GM21717 (cell line): Measurements from ENCODE around the gene CXCL11.
"Not testable (repeated sequence)": the region's sequence is repeated elsewhere in the genome, so short reads cannot be mapped to it uniquely, and the experiment has no call there.

Experiments used
- ATAC-seq: cut with Tn5 transposase; IDR thresholded peaks from one replicate; pipeline ENCODE4 v1.9.1; 2021; ENCODE audit warnings: mild to moderate bottlenecking, moderate library complexity; ENCODE audit not compliant: unreplicated experiment

The CXCL11 gene

GRCh38 chr4:76043306-76043705 is 7.4 kb upstream of the CXCL11 start:
- ATAC-seq = not testable (repeated sequence)

DNA sequence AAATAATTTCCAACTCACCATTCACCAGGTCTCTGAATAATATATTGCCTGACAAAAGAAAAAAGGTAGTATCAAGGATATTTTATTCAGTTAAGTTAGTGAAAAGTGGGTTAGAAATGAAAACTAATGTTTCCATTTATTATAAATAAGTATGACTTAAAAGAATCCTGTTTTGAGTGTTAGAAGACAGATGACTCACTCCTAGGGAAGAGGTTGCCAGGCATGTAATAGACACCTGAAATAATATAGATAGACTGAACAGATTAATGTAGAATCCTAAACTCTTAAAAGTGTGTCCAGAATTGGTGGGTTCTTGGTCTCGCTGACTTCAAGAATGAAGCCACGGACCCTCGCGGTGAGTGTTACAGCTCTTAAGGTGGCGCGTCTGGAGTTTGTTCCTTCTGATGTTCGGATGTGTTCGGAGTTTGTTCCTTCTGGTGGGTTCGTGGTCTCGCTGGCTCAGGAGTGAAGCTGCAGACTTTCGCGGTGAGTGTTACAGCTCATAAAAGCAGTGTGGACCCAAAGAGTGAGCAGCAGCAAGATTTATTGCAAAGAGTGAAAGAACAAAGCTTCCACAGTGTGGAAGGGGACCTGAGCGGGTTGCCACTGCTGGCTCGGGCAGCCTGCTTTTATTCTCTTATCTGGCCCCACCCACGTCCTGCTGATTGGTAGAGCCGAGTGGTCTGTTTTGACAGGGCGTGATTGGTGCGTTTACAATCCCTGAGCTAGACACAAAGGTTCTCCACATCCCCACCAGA is 6.5 kb upstream of the CXCL11 start:
- ATAC-seq = not testable (repeated sequence)

GRCh38 chr4:76036855-76037254 is 985 bp upstream of the CXCL11 start:
- no peak for ATAC-seq

DNA sequence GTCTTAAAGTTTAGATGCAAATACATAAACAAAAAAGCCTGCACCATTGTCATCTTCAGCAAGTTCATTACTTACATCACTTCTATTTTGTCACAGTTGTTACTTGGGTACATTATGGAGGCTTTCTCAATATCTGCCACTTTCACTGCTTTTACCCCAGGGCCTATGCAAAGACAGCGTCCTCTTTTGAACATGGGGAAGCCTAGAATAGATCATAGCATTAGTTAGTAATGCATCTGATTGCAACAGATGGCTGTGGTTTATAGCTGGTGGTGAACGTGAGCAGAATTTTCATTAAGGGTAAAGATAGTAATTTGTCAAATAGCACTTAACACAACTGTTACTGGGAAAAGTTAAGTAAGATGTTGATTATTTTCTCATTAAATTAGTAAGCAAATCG is 729 bp downstream of the CXCL11 start:
- ATAC-seq = no peak

DNA sequence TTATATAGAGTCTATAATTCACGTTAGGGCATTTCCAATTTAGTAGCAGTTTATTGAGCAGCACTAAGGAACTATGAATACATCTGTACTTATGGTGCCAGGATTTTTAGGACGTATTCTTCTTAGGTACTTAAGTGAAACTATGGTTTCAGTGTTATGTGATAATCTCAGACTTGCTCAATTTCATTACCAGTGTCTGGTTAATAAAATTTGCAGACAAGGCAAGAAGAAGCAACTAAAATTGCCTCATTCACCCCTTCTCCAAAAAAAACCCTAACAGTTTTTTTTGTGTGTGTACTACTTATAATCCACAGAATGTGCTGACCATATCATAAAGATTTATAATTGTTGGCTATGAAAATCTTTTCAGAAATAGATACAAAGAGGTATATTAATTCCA is 6.6 kb downstream of the CXCL11 start:
- ATAC-seq = no peak

DNA sequence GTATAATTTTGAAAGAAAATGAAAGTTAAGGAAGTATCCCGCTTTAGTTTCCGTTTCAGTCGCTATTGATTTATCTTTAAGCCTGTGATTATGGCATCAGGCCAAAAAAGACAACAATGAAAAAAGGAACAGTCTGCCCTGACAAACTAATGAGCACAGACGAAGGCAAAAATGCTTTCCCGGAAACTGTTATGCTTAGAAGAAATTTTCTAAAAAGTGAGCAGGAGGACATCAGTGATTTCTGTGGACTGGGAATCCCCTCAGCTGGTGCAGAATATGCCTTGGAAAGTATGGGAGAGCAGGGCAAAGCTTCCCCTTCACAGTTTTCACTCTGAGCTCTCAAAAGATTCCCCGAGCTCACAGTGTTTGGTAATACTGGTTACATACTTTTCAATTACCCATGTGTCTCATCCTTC is 7.5 kb downstream of the CXCL11 start:
- ATAC-seq = no peak

GRCh38 chr4:76024065-76024464 is 11.8 kb downstream of the CXCL11 start:
- no peak for ATAC-seq

GRCh38 chr4:76023389-76023788 is 12.5 kb downstream of the CXCL11 start, which contains the start of gene CXCL10:
Gene CXCL10 (minus strand): TSS chr4:76023497. CDS start chr4:76023431, 66 bp downstream.
- no peak for ATAC-seq

DNA sequence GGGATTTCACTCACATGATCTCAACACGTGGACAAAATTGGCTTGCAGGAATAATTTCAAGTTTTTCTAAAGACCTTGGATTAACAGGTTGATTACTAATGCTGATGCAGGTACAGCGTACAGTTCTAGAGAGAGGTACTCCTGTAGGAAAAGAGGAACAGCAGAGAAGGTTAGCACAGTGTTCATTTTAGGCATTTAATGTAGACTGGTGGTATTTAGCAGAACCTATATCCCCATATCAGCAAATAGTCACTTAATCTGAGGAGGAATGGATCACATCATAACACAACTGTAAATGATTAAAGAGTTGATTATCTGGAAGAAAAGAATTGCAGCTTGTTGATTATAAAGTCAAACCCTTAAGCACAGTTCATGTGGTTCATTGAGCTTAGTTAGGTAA is 13.2 kb downstream of the CXCL11 start:
- ATAC-seq = no peak

- no peak for ATAC-seq
Observed at GRCh38 chr4:76022031-76022430, 13.8 kb downstream of the CXCL11 start.

DNA sequence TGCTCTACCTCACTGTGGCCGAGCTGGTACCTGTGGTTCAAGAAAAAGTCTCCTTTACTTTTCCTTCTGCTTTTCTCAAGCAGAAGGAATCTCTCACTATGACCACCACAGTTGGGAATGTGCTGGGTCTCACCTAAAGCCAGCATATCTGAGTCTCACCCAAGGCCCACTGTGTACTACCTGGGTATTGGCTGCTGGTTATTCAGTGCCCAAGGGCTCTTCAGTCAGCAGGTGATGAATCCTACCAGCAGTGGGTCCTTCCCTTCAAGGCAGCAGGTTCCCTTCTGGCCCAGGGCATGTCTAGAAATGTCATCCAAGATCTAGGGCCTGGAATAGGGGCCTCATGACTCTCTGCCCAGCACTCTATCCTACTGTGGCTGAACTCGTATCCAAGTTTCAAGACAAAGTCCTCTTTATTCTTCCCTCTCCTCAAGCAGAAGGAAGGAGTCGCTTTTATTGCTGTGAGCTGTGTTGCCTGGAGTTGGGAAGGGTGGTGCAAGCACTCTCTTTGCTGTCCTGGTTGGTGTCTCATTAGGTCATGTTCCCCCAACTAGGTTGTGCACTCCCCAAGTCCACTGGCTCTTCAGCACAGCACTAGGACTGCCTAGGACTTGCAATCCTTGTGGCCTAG is 18.7 kb downstream of the CXCL11 start:
- no peak for ATAC-seq

GRCh38 chr4:76016393-76016792 is 19.5 kb downstream of the CXCL11 start:
- ATAC-seq = peak; percentile 77

GRCh38 chr4:76013540-76013939 is 22.3 kb downstream of the CXCL11 start:
- ATAC-seq = no peak

DNA sequence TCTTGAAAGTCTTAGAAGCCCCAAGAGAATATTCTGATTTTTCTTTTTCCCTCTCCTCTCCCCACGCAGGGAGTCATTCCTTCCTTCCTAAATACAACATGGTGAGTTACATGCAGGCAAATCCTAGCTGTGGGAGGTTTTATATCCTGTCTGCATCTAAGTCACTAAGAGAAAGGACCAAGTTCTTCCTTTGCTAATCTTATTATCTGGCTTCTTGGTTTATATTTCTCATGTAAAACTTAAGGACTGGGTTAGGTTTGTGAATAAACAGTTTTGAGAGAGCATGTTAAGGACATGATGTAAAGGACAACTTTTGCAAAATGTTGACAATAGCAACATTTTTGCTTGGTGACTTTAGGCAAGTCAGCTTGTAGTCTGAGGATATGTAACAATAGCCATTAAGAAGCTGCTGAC is 23.5 kb downstream of the CXCL11 start:
- no peak for ATAC-seq

DNA sequence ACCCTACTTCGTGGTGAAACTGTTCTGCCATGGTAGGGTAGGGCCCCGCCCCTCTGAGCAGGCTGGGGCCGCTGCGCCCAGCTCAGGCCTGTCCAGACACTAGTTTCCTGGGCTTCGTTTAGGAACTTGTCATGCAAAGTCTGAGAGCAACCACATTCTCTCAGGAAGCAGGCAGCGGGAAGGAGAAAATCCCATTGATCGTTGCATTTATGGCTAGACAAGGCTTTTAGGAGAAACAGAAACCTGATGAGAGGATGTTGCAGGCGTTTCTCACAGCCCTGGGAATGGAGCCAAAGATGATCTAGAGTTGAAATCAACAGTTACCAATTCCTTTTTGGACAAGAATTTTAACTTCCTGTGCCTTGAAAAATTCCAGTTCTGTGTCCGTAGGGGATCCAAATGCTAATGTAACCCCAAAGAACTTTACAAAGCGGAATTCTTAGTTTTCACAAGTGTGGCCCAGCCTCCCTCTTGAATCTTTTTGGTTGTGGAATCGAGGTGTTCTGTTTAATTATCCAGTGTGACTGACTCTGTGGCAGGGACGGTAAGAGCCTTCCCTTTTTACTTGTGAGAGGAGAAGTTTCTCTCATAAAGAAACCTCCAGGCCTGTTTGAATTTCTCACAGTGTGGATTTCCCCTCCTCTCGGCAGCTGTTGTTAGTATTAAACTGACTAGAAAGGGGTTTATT is 24.0 kb downstream of the CXCL11 start:
- ATAC-seq = peak; percentile 71

DNA sequence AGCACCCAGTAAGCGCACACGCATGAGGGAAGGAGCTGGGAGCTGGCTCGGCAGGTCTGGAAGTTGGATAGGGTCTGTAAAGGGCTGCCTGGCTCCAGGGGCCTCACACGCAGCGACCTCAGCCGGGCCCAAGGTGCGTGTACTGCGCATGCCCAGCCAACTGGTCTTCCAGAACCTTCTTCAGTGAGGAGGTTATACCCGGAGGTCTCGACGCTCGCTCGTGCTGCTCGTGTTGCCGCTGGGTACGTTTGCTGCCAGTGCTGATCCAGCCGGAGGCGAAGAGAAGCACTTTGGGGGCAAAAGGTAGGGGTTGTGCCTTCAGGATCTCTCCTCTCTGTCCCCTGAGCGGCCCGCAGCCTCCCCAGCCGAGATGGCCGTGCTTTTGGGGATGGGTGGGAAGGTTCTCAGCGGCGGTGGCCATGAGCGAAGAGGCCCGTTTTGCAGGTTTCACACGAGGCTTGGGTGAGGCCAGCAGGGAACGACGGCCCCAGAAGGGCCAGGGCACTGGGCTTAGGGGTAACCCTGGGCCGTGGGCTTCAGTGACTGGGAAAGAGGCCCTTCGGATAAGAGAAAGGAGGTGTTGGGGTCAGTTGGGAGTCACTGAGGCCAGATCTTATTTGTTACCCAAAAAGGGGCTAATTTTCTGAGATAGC is 24.7 kb downstream of the CXCL11 start:
- ATAC-seq = no peak

DNA sequence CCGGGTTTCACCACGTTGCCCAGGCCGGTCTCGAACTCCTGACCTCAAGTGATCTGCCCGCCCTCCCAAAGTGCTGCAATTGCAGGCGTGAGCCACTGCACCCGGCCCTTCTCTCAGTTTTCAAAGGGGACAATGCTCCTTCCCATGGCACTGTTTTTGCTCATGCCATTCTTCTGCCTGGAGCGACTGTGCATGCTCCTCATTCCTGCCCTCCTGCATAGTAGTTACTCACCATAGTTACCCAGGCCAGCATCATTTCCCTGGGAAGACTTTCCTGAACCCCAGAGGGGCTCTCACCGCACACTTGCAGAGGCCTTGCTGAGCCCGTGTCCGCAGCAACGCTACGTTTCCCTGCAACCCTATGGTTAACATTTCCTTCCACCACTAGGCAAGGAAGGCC is 25.3 kb downstream of the CXCL11 start:
- no peak for ATAC-seq

DNA sequence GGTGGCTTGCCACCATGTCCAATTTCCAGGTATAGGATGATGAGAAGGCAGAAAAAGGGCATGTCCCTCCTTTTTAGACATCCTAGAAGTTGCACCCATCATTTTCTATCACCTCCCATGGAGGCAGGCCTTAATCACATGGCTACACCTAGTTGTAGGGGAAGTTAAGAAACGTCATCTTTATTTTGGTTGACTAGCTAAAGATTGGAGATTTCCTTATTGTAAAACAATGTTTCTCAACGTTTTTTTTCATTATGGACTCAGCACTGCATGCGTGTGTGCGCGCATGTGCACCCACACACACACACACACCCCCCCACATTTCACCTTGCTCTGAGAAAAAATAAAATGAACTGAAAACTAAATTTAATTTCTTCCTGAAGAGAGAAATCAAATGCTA is 26.6 kb downstream of the CXCL11 start:
- ATAC-seq = no peak

GRCh38 chr4:76007089-76007862 is 28.6 kb downstream of the CXCL11 start, which contains the start of gene CXCL9:
Gene CXCL9 (minus strand): TSS chr4:76007509. CDS start chr4:76007449, 60 bp downstream.
- ATAC-seq = no peak

DNA sequence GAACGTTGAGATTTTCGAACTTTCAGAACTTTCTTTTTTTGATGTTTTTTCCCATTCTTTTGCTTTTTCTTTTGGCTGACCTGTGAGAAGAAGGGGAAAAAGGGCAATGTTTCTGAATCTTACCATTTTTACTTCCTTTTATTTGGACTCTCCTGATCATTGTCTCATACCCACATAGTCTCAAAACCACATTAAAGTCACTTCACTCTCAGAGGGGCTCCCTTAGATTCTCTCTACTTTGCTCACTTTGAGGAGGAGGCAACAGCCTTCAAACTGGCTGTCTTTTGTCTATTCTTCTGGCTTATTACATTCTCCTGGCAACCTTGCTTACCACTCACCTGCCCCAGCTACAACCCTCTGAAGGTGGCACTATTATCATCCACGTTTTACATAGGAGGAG is 32.2 kb downstream of the CXCL11 start:
- no peak for ATAC-seq

DNA sequence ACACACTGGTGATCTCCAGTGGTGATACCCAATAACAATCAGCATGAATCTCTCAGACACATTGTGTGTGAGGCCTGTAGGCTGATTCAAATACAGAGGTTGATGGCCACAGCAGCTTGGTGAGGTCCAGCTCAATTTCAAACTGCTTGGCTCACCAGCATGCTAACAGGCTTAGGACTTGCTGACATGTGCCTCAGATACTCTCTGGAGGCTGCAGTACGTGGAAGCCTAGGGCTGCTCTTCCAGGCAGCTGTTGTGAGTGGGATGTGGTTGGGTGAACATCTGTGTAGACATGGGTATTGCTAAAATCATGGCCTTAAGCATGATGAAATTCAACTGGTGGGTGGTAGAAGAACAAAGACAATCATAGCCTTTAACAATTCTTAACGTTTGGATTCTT is 32.8 kb downstream of the CXCL11 start:
- no peak for ATAC-seq
